Spleen (tissue), 7 donors: ENCODE data around the gene EHBP1L1.

Source experiments
- POLR2AphosphoS5 ChIP-seq, 3 donors: sonication (generic); formaldehyde crosslinking; IDR thresholded peaks; one replicate each; pipeline ENCODE4 v1.5.1; 2017; ENCODE audit warnings: antibody characterized with exemption in 3 of 3
- TF ChIP-seq, protein P1 (sequence below), 11 experiments: fragments of 200-600 bp in 7 of 11; fragments of 450-650 bp in 4 of 11; sonication (generic) in 4 of 11; IDR thresholded peaks in 8 of 11; conservative IDR thresholded peaks in 3 of 11; 1 replicate in 7 of 11; 2 replicates in 4 of 11; pipeline versions ENCODE4 v1.4.0 to v1.8.0; 2016 to 2021; ENCODE audit warnings: antibody characterized with exemption in 11 of 11, inconsistent platforms in 4 of 11, mild to moderate bottlenecking in 1 of 11
- donor health status: DM: no; HTN: no; CAD: no; lungs with moderate emphysema.
- donor health status: DM: no; HTN: no; CAD: no.
- donor health status: DM: no; HTN: no; CAD: no.

DNA sequence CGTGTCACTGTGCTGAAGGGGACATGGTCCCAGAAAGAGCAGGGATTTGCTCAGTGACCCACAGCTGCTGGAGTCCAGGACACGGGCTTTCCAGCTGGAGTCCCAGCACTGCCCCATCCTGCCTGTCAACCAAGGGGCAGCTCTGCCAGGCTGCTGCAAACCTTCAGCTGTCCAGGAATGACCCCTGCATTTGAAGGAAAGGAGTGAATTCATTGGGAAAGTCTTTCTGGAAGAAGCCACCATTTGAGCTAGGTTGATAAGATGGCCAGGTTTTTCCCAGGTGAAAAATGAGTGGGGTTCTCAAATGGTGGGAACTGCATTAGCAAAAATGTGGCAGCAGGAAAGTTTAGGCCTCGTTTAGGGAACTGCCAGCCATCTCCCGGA is 10.4 kb downstream of the EHBP1L1 start:
- TF ChIP-seq POLR2AphosphoS5 (IDR thresholded peaks at IDR 0.05) = no peak
- TF ChIP-seq, protein P1, sequence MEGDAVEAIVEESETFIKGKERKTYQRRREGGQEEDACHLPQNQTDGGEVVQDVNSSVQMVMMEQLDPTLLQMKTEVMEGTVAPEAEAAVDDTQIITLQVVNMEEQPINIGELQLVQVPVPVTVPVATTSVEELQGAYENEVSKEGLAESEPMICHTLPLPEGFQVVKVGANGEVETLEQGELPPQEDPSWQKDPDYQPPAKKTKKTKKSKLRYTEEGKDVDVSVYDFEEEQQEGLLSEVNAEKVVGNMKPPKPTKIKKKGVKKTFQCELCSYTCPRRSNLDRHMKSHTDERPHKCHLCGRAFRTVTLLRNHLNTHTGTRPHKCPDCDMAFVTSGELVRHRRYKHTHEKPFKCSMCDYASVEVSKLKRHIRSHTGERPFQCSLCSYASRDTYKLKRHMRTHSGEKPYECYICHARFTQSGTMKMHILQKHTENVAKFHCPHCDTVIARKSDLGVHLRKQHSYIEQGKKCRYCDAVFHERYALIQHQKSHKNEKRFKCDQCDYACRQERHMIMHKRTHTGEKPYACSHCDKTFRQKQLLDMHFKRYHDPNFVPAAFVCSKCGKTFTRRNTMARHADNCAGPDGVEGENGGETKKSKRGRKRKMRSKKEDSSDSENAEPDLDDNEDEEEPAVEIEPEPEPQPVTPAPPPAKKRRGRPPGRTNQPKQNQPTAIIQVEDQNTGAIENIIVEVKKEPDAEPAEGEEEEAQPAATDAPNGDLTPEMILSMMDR (IDR thresholded peaks at IDR 0.05 in 8 of 11, conservative IDR thresholded peaks at IDR 0.05 in 3 of 11) = no peak
